Uterus (tissue), 2 donors: Measurements from ENCODE around the gene TYW1.
"Not testable (repeated sequence)": the region's sequence is repeated elsewhere in the genome, so short reads cannot be mapped to it uniquely, and the experiment has no call there.

Source experiments
- CTCF ChIP-seq, 4 experiments: fragments of 200-600 bp in 2 of 4; fragments of 450-650 bp in 2 of 4; sonication (generic) in 2 of 4; IDR thresholded peaks; one replicate each; pipeline ENCODE4 v1.5.1; 2016 to 2019; ENCODE audit warnings: antibody characterized with exemption in 4 of 4, mild to moderate bottlenecking in 2 of 4, moderate library complexity in 1 of 4
- POLR2A ChIP-seq, 2 donors: fragments of 450-650 bp; IDR thresholded peaks; one replicate each; pipeline ENCODE4 v1.6.1; 2016; ENCODE audit warnings: antibody characterized with exemption in 2 of 2, mild to moderate bottlenecking in 1 of 2, moderate library complexity in 1 of 2

GRCh38 chr7:67266070-67266469 lies 269.4 kb downstream of the TYW1 start:
- not testable (repeated sequence) for TF ChIP-seq CTCF, POLR2A (IDR thresholded peaks at IDR 0.05)
